RWPE1 (cell line): ENCODE data around the gene NDUFA1.
"Not testable (repeated sequence)": the region's sequence is repeated elsewhere in the genome, so short reads cannot be mapped to it uniquely, and the experiment has no call there.

ENCODE experiments used
- CTCF ChIA-PET: fragments of 350-600 bp; sonication (Branson Sonifier 250); formaldehyde crosslinking; extraction: SDS; loops from one replicate; lab custom pipeline; 2021; lab: Yijun Ruan, JAX
- POLR2A ChIA-PET: fragments of 400-600 bp; formaldehyde crosslinking; extraction: SDS; loops from one replicate; lab custom pipeline; 2020; ENCODE audit warnings: antibody characterized with exemption; ENCODE audit not compliant: low non-redundant PET; lab: Yijun Ruan, JAX
- DNase-seq: peaks from one replicate; pipeline ENCODE4 v3.0.0; 2012; ENCODE audit warnings: low spot score
- H3K27ac ChIP-seq: fragments of 450-650 bp; 2 replicates; pipeline ENCODE4 v1.5.1; 2017
- TF ChIP-seq, protein P1 (sequence below): fragments of 450-650 bp; conservative IDR thresholded peaks from 2 replicates; pipeline ENCODE4 v1.5.1; 2017; ENCODE audit warnings: low read depth, mild to moderate bottlenecking

The NDUFA1 gene

DNA sequence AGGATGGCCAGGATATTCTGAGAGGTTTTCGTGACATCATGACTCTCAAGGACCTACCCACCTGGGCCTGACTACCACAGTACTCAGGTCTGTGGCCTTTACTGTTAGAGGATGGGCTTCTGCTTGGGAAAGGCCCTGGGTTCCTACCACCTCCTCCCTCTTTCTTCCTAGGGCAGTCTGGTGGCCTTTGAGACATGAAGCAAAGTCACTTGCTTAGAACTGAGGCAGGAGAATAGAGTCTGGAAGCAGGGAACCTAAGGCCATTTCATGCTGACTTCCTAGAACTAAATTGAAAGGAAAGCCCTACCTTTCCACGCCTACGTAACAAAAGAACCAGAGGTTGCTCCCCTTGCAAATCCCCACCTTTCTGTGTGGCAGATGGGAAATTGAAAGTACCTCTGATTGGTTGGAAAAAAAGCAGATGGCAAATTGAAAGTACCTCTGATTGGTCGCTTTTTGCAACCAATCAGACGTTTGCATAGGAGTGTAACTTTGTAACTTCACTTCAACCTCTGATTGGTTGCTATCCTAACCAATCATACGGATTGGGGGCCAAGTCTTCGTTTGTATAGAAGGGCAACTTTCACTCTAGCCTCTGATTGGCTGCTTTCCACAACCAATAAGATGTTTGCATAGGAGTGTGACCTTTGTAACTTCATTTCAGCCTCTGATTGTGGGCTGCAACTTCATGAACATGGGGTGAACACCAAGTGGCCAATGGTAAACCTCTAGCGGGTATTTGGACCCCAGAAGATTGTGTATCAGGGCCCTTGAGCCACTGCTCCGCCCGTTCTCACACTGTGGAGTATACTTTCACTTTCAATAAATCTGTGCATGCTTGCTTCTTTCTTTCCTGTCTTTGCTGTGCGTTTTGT, 14.2 kb downstream of the NDUFA1 start:
- no peak for DNase-seq
- TF ChIP-seq, protein P1, sequence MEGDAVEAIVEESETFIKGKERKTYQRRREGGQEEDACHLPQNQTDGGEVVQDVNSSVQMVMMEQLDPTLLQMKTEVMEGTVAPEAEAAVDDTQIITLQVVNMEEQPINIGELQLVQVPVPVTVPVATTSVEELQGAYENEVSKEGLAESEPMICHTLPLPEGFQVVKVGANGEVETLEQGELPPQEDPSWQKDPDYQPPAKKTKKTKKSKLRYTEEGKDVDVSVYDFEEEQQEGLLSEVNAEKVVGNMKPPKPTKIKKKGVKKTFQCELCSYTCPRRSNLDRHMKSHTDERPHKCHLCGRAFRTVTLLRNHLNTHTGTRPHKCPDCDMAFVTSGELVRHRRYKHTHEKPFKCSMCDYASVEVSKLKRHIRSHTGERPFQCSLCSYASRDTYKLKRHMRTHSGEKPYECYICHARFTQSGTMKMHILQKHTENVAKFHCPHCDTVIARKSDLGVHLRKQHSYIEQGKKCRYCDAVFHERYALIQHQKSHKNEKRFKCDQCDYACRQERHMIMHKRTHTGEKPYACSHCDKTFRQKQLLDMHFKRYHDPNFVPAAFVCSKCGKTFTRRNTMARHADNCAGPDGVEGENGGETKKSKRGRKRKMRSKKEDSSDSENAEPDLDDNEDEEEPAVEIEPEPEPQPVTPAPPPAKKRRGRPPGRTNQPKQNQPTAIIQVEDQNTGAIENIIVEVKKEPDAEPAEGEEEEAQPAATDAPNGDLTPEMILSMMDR, result no peak
- H3K27ac ChIP-seq, result no peak overlapping the region
- ChIA-PET CTCF (no interaction called here), POLR2A (no interaction called here)

GRCh38 chrX:119887721-119888425, 16.2 kb downstream of the NDUFA1 start:
- no peak overlapping the region for H3K27ac ChIP-seq
- TF ChIP-seq, protein P1, result peak; percentile 26
- ChIA-PET POLR2A (no interaction called here), CTCF (interaction anchor here (1.1 kb wide), 1 partner anchor 96 kb away, joined by 4 read pairs; the partner anchor contains the start of gene RPL39)
- peak; percentile 20 for DNase-seq

DNA sequence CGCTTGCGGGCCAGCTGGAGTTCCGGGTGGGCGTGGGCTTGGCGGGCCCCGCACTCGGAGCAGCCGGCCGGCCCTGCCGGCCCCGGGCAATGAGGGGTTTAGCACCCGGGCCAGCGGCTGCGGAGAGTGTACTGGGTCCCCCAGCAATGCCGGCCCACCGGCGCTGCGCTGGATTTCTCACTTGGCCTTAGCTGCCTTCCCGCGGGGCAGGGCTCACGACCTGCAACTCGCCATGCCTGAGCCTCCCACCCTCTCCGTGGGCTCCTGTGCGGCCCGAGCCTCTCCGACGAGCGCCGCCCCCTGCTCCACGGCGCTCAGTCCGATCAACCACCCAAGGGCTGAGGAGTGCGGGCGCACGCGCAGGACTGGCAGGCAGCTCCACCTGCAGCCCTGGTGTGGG, 19.0 kb downstream of the NDUFA1 start:
- POLR2A ChIA-PET, DNase-seq, CTCF ChIA-PET, H3K27ac ChIP-seq: not testable (repeated sequence)

DNA sequence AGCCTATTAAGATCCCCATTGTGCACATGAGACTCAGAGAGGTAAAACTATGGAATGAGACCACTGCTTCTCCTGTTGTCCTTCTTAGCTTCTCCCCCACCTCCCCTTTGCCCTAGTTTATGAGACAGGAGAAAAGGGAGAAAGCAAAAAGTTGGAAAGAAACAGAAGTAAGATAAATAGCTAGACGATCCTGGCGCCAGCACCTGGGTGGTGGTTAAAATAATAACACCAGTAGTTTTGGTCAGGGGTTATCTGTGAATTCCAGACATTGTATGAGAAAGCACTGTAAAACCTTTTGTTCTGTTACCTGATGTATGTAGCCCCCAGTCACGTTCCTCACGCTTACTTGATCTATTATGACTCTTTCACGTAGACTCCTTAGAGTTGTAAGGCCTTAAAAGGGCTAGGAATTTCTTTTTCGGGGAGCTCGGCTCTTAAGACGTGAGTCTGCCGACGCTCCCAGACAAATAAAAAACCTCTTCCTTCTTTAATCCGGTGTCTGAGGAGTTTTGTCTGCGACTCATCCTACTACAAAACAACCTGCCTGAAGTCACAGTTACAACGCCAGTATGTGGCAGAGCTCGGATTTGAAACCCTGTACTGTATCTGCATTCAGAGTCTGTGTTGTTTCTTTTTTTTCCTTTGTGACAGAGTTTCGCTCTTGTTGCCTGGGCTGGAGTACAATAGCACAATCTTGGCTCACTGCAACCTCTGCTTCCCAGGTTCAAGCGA, 20.5 kb downstream of the NDUFA1 start:
- CTCF ChIA-PET, POLR2A ChIA-PET, DNase-seq, H3K27ac ChIP-seq: not testable (repeated sequence)

GRCh38 chrX:119895843-119896326, 24.3 kb downstream of the NDUFA1 start, which contains the start of gene AKAP14:
AKAP14 (plus strand) TSS chrX:119895893; CDS start chrX:119903224, 7,331 bp downstream.
- H3K27ac ChIP-seq, result no peak within 1 kb of the TSS
- no peak for DNase-seq
- TF ChIP-seq, protein P1, result no peak
- ChIA-PET POLR2A (no interaction called here), CTCF (no interaction called here)

GRCh38 chrX:119899125-119899524, 27.5 kb downstream of the NDUFA1 start:
- DNase-seq, result no peak
- TF ChIP-seq, protein P1, result no peak
- POLR2A ChIA-PET, result no interaction called here
- no peak overlapping the region for H3K27ac ChIP-seq
- CTCF ChIA-PET, result no interaction called here

- TF ChIP-seq, protein P1, result no peak
- ChIA-PET POLR2A (no interaction called here), CTCF (no interaction called here)
- no peak for DNase-seq
- no peak overlapping the region for H3K27ac ChIP-seq
Observed at GRCh38 chrX:119900976-119901375, 29.3 kb downstream of the NDUFA1 start.
